Activated T-cell treated with anti-CD3 and anti-CD28 coated beads for 48 hours (primary cell): ENCODE results near the gene SLCO1B3.
"Not testable (repeated sequence)": the region's sequence is repeated elsewhere in the genome, so short reads cannot be mapped to it uniquely, and the experiment has no call there.

Experiments used
- DNase-seq: peaks from one replicate; pipeline ENCODE4 v3.0.0-alpha.2; 2020; ENCODE audit warnings: low read depth

Gene SLCO1B3

GRCh38 chr12:20810487-20810886, at the start of gene SLCO1B3:
SLCO1B3 (plus strand) TSS chr12:20810705; CDS start chr12:20815739, 5,034 bp downstream.
- DNase-seq, result no peak

- no peak for DNase-seq
Observed at GRCh38 chr12:20777420-20777819, 33.1 kb upstream of the SLCO1B3 start.

GRCh38 chr12:20778969-20779368, 31.5 kb upstream of the SLCO1B3 start:
- DNase-seq, result no peak

GRCh38 chr12:20779971-20780370, 30.5 kb upstream of the SLCO1B3 start:
- DNase-seq, result not testable (repeated sequence)

- not testable (repeated sequence) for DNase-seq
Observed at GRCh38 chr12:20783796-20784357, 26.6 kb upstream of the SLCO1B3 start.

- DNase-seq, result no peak
Observed at GRCh38 chr12:20792971-20793370, 17.5 kb upstream of the SLCO1B3 start.

- DNase-seq, result no peak
Observed at GRCh38 chr12:20798554-20798953, 12.0 kb upstream of the SLCO1B3 start.

GRCh38 chr12:20800160-20800559, 10.3 kb upstream of the SLCO1B3 start:
- DNase-seq, result no peak

GRCh38 chr12:20801035-20801434, 9.5 kb upstream of the SLCO1B3 start:
- DNase-seq, result no peak

- DNase-seq, result no peak
Observed at GRCh38 chr12:20805921-20806320, 4.6 kb upstream of the SLCO1B3 start.

- DNase-seq, result no peak
Observed at GRCh38 chr12:20807192-20808080, 3.1 kb upstream of the SLCO1B3 start.

GRCh38 chr12:20808521-20808920, 2.0 kb upstream of the SLCO1B3 start:
- DNase-seq, result no peak

GRCh38 chr12:20815574-20815973, 5.1 kb downstream of the SLCO1B3 start:
- DNase-seq, result no peak

GRCh38 chr12:20822415-20822814, 11.9 kb downstream of the SLCO1B3 start:
- no peak for DNase-seq

- no peak for DNase-seq
Observed at GRCh38 chr12:20822925-20823324, 12.4 kb downstream of the SLCO1B3 start.

GRCh38 chr12:20829919-20830318, 19.4 kb downstream of the SLCO1B3 start:
- no peak for DNase-seq

- no peak for DNase-seq
Observed at GRCh38 chr12:20830456-20830855, 20.0 kb downstream of the SLCO1B3 start.

GRCh38 chr12:20832911-20833310, 22.4 kb downstream of the SLCO1B3 start:
- DNase-seq, result no peak

GRCh38 chr12:20852649-20853048, 42.1 kb downstream of the SLCO1B3 start:
- DNase-seq, result no peak

- DNase-seq, result no peak
Observed at GRCh38 chr12:20863056-20863455, 52.6 kb downstream of the SLCO1B3 start.

- DNase-seq, result no peak
Observed at GRCh38 chr12:20865873-20866272, 55.4 kb downstream of the SLCO1B3 start.

GRCh38 chr12:20868277-20868676, 57.8 kb downstream of the SLCO1B3 start:
- no peak for DNase-seq

GRCh38 chr12:20883288-20883687, 72.8 kb downstream of the SLCO1B3 start:
- DNase-seq, result no peak

- DNase-seq, result no peak
Observed at GRCh38 chr12:20885116-20885515, 74.6 kb downstream of the SLCO1B3 start.
